GM19438 (cell line): ENCODE data around the gene CAPN15.

Source experiments
- ATAC-seq: cut with Tn5 transposase; IDR thresholded peaks from one replicate; pipeline ENCODE4 v1.9.1; 2021; ENCODE audit warnings: low read depth; ENCODE audit not compliant: unreplicated experiment

The CAPN15 gene

GRCh38 chr16:574021-574760 is 46.7 kb downstream of the CAPN15 start:
- ATAC-seq: no peak

- no peak for ATAC-seq
Observed at GRCh38 chr16:575354-576196, 48.1 kb downstream of the CAPN15 start.

GRCh38 chr16:576197-576822 is 48.8 kb downstream of the CAPN15 start:
- no peak for ATAC-seq

GRCh38 chr16:576823-577201 is 49.3 kb downstream of the CAPN15 start:
- no peak for ATAC-seq

GRCh38 chr16:577796-578195 is 50.3 kb downstream of the CAPN15 start:
- ATAC-seq: no peak

GRCh38 chr16:578232-578869 is 50.8 kb downstream of the CAPN15 start:
- no peak for ATAC-seq

GRCh38 chr16:578870-579405 is 51.4 kb downstream of the CAPN15 start:
- no peak for ATAC-seq

GRCh38 chr16:580141-580945 is 52.8 kb downstream of the CAPN15 start:
- ATAC-seq: no peak

GRCh38 chr16:580946-581498 is 53.5 kb downstream of the CAPN15 start:
- no peak for ATAC-seq

GRCh38 chr16:582218-582613 is 54.7 kb downstream of the CAPN15 start:
- no peak for ATAC-seq

GRCh38 chr16:582614-583331 is 55.3 kb downstream of the CAPN15 start:
- ATAC-seq: no peak

GRCh38 chr16:583470-583814 is 55.9 kb downstream of the CAPN15 start:
- no peak for ATAC-seq

- no peak for ATAC-seq
Observed at GRCh38 chr16:583815-584591, 56.5 kb downstream of the CAPN15 start.

GRCh38 chr16:585351-585750 is 57.8 kb downstream of the CAPN15 start:
- ATAC-seq: no peak

- no peak for ATAC-seq
Observed at GRCh38 chr16:586047-586644, 58.6 kb downstream of the CAPN15 start.

- no peak for ATAC-seq
Observed at GRCh38 chr16:586645-587590, 59.4 kb downstream of the CAPN15 start.

- peak; percentile 7 for ATAC-seq
Observed at GRCh38 chr16:588639-588888, 61.1 kb downstream of the CAPN15 start.
